Activated T-helper 1 cell treated with anti-CD3 and anti-CD28 coated beads, Interleukin-2, amount 50 U/mL, for 16 hours (primary cell): ENCODE data around the gene FKBP4.

Source experiments
- DNase-seq, 2 donors: peaks; one replicate each; pipeline ENCODE4 v3.0.0-alpha.2; 2020; ENCODE audit warnings: low read depth in 1 of 2, low spot score in 1 of 2

The FKBP4 gene

DNA sequence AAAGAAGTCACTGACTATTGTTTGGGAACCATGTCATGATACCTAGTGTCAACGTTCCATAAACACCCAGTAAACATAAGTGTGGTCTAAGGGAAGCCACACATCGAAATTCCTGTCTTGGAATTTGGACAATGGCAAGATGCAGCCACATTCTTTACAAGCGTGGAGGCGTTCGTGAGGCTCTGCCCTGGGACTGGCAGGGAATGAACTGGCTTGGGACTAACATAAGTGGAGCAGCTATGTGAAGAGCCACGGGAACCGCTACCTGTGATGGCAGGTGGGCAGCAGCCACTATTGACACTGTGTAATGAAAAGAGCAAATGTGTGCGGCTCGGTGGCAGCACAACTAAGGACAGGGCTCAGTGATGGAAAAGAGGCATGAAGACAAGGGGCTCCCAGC is 50.0 kb downstream of the FKBP4 start:
- DNase-seq, result no peak

- DNase-seq, result no peak
Observed at GRCh38 chr12:2845280-2845679, 50.5 kb downstream of the FKBP4 start.

GRCh38 chr12:2851931-2852330 is 57.2 kb downstream of the FKBP4 start:
- DNase-seq, result no peak

DNA sequence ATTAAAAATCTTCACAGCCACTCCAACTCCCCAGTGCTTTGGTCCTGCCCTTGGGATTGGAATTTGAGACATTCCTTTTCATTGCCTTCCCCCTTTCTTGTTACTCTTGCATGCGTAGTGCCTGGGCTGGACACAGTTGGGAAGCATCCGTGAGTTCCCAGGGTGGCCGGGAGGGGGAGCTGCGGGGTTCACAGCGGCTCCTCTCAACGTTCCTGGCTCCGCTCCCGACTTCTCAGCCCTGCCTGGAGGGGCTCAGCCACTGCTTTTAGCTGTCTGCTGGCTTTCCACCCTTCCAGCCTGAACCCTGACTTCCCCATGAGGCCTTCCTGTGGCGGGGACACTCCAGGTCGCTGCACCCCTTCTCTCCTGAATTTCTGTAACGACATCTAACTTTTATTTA is 58.9 kb downstream of the FKBP4 start:
- peak; percentile 6 to 9 for DNase-seq
